GM12874 (cell line): ENCODE data around the gene RCAN2.

Experiments used
- TF ChIP-seq, protein P1 (sequence below): IDR thresholded peaks from 2 replicates; pipeline ENCODE4 v1.5.1; 2011; ENCODE audit warnings: low read depth, mild to moderate bottlenecking, control low read depth, low read length, moderate library complexity; ENCODE audit not compliant: insufficient read depth

RCAN2 gene

DNA sequence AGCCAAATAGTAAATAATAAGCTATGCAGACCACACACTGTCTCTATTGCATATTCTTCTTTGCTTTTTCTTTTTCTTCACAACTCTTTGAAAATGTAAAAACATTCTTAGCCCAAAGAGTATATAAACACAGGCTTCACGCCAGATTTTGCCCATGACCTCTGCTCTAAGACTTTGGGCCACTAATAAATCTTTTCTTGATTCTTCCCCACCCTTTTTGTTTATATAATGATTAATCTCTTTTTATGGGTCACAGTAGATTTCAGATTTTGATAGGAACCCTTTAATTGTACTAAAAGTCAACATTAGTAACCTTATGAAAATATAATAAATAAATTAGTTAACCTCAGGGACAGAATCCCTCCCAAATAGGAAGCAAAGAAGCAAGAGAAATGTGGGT is 304.7 kb downstream of the RCAN2 start:
- TF ChIP-seq, protein P1, sequence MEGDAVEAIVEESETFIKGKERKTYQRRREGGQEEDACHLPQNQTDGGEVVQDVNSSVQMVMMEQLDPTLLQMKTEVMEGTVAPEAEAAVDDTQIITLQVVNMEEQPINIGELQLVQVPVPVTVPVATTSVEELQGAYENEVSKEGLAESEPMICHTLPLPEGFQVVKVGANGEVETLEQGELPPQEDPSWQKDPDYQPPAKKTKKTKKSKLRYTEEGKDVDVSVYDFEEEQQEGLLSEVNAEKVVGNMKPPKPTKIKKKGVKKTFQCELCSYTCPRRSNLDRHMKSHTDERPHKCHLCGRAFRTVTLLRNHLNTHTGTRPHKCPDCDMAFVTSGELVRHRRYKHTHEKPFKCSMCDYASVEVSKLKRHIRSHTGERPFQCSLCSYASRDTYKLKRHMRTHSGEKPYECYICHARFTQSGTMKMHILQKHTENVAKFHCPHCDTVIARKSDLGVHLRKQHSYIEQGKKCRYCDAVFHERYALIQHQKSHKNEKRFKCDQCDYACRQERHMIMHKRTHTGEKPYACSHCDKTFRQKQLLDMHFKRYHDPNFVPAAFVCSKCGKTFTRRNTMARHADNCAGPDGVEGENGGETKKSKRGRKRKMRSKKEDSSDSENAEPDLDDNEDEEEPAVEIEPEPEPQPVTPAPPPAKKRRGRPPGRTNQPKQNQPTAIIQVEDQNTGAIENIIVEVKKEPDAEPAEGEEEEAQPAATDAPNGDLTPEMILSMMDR, result no peak

DNA sequence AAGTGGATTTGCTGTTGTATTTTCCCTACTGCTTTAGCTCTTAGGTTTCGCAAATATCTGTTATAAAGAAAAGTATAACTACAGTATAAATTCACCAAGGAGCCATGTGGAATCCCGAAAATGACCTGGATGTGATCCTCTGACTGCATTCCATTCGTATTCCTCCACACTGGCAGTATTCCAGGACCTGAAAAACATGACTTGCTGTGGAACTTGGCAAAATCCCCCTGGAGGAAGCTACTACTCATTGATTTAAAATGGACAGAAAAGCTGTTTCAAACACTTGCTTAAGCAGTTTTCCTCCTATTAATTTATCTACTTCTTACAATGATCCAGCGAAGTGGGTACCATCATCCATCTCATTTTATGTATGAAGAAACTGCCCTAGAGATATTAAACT is 307.1 kb downstream of the RCAN2 start:
- TF ChIP-seq, protein P1, result no peak

DNA sequence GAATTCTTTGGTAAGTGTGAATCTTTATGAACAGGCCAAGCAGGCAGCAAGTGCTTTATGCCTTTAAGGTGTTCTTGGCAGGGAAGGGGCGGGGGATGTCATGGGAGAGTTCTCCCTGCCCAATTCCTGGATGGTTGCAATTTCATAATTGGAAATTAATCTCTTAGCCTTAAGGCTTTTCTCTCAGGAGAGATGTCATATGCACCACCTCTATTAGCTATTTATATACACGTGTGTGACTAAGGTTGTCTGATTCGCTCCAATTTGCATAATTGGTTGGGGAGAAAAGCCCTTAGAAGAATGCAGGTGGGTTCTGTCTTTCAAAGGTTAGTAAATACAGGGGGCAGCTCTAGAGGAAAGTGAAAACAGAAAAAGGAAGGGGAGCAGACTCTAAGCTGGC is 315.3 kb downstream of the RCAN2 start:
- TF ChIP-seq, protein P1, result no peak

DNA sequence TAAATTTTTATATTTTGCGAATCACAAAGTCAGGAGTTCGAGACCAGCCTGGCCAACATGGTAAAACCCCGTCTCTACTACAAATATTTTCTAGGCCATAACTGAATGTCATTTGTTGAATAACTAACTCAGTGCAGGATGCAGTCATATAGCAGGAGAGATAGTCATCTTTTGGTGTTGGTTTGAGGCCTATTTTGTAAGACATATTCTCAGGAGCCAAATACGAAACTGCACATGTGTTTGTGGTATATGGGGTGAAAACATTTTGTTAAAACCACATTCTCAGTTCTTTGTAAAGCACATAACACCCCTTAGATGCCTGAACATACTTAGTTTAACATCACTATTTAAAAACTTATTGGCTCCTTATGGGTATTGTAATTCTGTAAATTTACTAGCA is 315.8 kb downstream of the RCAN2 start:
- TF ChIP-seq, protein P1, result no peak

DNA sequence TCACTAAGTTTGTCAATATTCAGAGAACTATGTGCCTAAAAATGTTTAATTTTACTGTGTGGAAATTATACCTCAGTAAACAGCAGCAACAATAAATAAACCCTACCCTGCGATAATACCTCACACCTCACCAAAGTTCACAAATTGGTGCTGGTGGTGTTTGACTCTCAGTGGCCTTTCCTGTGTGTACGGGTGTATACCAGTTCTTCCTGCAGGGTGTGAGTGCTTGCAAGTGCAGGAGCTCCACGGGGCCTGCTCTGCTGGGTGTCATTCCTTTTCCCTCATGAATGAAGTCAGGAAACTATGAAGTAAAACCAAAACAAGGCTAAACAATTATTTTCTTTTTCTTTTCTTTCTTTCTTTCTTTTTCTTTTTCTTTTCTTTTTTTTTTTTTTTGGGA is 316.3 kb downstream of the RCAN2 start:
- TF ChIP-seq, protein P1, result no peak

DNA sequence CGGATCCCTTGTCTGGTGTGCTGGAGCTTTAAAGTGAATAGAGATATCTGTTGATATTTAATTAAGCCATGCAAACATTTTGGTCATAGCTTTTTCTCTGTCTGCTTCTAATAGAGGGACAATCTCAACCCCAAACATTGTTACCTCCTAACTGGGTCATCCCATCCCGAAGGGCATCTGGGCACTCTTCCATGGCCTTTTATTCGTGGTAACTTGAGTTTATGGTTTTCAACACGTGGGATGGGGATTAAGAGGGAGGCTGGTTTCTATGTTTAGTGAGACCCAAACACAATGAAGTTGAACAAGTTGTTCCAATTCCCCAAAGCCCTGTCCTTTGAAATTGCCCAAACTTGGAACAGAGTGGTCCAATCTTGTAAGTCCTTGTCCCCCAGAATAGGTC is 319.1 kb downstream of the RCAN2 start:
- TF ChIP-seq, protein P1, result no peak
